Measurements from ENCODE around the gene CCDC167. TPM values are rescaled to one million over a fixed set of nuclear protein-coding genes. Genes with fewer than 3 reads are reported as not detected.

CCDC167 gene
- total RNA-seq, 1 experiment from 2014 or later, result 27.8 TPM

- ATAC-seq, result no peak
These were observed 57.1 kb downstream of the CCDC167 start for GRCh38 chr6:37442416-37443215.

More at GRCh38 chr6:37442416-37443215, 57.1 kb downstream of the CCDC167 start:
- ChIA-PET RAD21 (ENCODE audit: low non-redundant PET in 1 of 2, low total read pairs in 2 of 2, uncharacterized antibody in 2 of 2, unreplicated experiment in 2 of 2) (interaction anchor here in 1 of 2 experiments (0.6 kb wide), 1 partner anchor 249 kb away, joined by 5 read pairs; no protein-coding TSS in a partner anchor), CTCF (no interaction called here), POLR2A (no interaction called here)
- peaks cover 19 to 30% of the 10 kb centered on the region in 2 experiments for H3K36me3 ChIP-seq (ENCODE audit: control insufficient read depth in 1 of 2, insufficient read depth in 2 of 2, low read length in 2 of 2)
- H3K9me3 ChIP-seq (ENCODE audit: control insufficient read depth in 1 of 2, insufficient read depth in 1 of 2, low read depth in 1 of 2, low read length in 2 of 2), result no peaks in the 10 kb centered on the region
- H3K9me2 ChIP-seq (ENCODE audit: insufficient read depth), result no peaks in the 10 kb centered on the region
- BruUV-seq (replicated peaks), result no TSS peak
- no peaks in the 10 kb centered on the region for H3K4me1 ChIP-seq (ENCODE audit: control insufficient read depth in 1 of 2, insufficient read depth in 2 of 2, low read length in 2 of 2)
- no peak overlapping the region for H3K4me3 ChIP-seq (replicated peaks in 1 of 2; ENCODE audit: low read depth in 1 of 2, low read length in 2 of 2)
- H4K20me1 ChIP-seq (ENCODE audit: insufficient read depth), result no peaks in the 10 kb centered on the region
- H2AFZ ChIP-seq (ENCODE audit: low read depth, low read length, poor library complexity, severe bottlenecking), result no peak overlapping the region
- TF ChIP-seq RAD21 (IDR thresholded peaks at IDR 0.05; ENCODE audit: low read depth) (no peak), SRF (IDR thresholded peaks at IDR 0.05; ENCODE audit: low read depth) (no peak), CEBPB (IDR thresholded peaks at IDR 0.05; ENCODE audit: low read depth) (no peak), EZH2phosphoT487 (IDR thresholded peaks at IDR 0.05; ENCODE audit: borderline replicate concordance) (no peak), REST (IDR thresholded peaks at IDR 0.05; ENCODE audit: low read depth) (no peak), YY1 (IDR thresholded peaks at IDR 0.05; ENCODE audit: extremely low read depth, insufficient replicate concordance, low read depth, low read length) (no peak), POLR2A (IDR thresholded peaks at IDR 0.05; ENCODE audit: borderline replicate concordance, extremely low read depth, insufficient read depth, insufficient read length) (no peak)
- TF ChIP-seq, protein P1, sequence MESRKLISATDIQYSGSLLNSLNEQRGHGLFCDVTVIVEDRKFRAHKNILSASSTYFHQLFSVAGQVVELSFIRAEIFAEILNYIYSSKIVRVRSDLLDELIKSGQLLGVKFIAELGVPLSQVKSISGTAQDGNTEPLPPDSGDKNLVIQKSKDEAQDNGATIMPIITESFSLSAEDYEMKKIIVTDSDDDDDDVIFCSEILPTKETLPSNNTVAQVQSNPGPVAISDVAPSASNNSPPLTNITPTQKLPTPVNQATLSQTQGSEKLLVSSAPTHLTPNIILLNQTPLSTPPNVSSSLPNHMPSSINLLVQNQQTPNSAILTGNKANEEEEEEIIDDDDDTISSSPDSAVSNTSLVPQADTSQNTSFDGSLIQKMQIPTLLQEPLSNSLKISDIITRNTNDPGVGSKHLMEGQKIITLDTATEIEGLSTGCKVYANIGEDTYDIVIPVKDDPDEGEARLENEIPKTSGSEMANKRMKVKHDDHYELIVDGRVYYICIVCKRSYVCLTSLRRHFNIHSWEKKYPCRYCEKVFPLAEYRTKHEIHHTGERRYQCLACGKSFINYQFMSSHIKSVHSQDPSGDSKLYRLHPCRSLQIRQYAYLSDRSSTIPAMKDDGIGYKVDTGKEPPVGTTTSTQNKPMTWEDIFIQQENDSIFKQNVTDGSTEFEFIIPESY (IDR thresholded peaks at IDR 0.05; ENCODE audit: extremely low read depth, insufficient replicate concordance, low read length), result no peak
- TF ChIP-seq, protein P2, sequence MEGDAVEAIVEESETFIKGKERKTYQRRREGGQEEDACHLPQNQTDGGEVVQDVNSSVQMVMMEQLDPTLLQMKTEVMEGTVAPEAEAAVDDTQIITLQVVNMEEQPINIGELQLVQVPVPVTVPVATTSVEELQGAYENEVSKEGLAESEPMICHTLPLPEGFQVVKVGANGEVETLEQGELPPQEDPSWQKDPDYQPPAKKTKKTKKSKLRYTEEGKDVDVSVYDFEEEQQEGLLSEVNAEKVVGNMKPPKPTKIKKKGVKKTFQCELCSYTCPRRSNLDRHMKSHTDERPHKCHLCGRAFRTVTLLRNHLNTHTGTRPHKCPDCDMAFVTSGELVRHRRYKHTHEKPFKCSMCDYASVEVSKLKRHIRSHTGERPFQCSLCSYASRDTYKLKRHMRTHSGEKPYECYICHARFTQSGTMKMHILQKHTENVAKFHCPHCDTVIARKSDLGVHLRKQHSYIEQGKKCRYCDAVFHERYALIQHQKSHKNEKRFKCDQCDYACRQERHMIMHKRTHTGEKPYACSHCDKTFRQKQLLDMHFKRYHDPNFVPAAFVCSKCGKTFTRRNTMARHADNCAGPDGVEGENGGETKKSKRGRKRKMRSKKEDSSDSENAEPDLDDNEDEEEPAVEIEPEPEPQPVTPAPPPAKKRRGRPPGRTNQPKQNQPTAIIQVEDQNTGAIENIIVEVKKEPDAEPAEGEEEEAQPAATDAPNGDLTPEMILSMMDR (IDR thresholded peaks at IDR 0.05 in 2 of 3, conservative IDR thresholded peaks at IDR 0.05 in 1 of 3; ENCODE audit: borderline replicate concordance in 1 of 3, insufficient read depth in 1 of 3, low read depth in 2 of 3, low read length in 2 of 3), result no peak
- H3K27ac ChIP-seq (ENCODE audit: low read depth, low read length), result no peak overlapping the region
- DNase-seq (ENCODE audit: low read depth, low spot score), result no peak
- H3K27me3 ChIP-seq (ENCODE audit: insufficient read depth, low read length), result no peaks in the 10 kb centered on the region
- H3K79me2 ChIP-seq (ENCODE audit: insufficient read depth, low read length), result no peaks in the 10 kb centered on the region
- no peak overlapping the region for H3K9ac ChIP-seq (ENCODE audit: low read length)
- H3K4me2 ChIP-seq (ENCODE audit: low read length), result no peak overlapping the region
- intact Hi-C loops (cut with micrococcal nuclease), result no loop called here
